ENCODE data around the gene PHF12. TPM values are rescaled to one million over a fixed set of nuclear protein-coding genes. Genes with fewer than 3 reads are reported as not detected.

Gene PHF12
- total RNA-seq, 1 experiment from 2014 or later, result 36.0 TPM

- no TSS peak for BruUV-seq (replicated peaks)
- intact Hi-C loops (cut with micrococcal nuclease; ENCODE audit: unreplicated experiment), result no loop called here
- Histone ChIP-seq H4K20me1 (ENCODE audit: insufficient read depth) (no peaks in the 10 kb centered on the region; the same call in 1 of the 2 replicates), H3F3A (ENCODE audit: insufficient read depth, low read depth) (peaks cover 39% of the 10 kb centered on the region; the same call in 1 of the 2 replicates), H3K9me2 (ENCODE audit: insufficient read depth) (no peaks in the 10 kb centered on the region), H3K27me3 (ENCODE audit: insufficient read depth, low read depth) (no peaks in the 10 kb centered on the region), H3K9me3 (ENCODE audit: insufficient read depth, low read depth) (no peaks in the 10 kb centered on the region), H2AFZ (no peak overlapping the region), H3K4me1 (replicated peaks; ENCODE audit: insufficient read depth) (no peaks in the 10 kb centered on the region), H3K4me2 (no peak overlapping the region), H3K36me3 (ENCODE audit: low read depth) (peaks cover 52% of the 10 kb centered on the region), H3K79me2 (ENCODE audit: low read depth) (no peaks in the 10 kb centered on the region), H3K4me3 (no peak overlapping the region), H3K27ac (no peak overlapping the region)
- ChIA-PET POLR2A (ENCODE audit: unreplicated experiment) (interaction anchor here (0.6 kb wide), 1 partner anchor 19 kb away, joined by 3 read pairs; no protein-coding TSS in a partner anchor), CTCF (no interaction called here)
- DNase-seq, result no peak
- TF ChIP-seq CTCF (conservative IDR thresholded peaks at IDR 0.05) (no peak), EZH2 (IDR thresholded peaks at IDR 0.05; ENCODE audit: low read depth) (no peak)
These were observed 39.8 kb downstream of the PHF12 start for GRCh38 chr17:28911411-28912045.

- H3K27me3 ChIP-seq (ENCODE audit: insufficient read depth, low read depth), result no peaks in the 10 kb centered on the region
- H3K4me3 ChIP-seq, result no peak overlapping the region
- no peaks in the 10 kb centered on the region; the same call in 1 of the 2 replicates for H4K20me1 ChIP-seq (ENCODE audit: insufficient read depth)
- intact Hi-C loops (cut with micrococcal nuclease; ENCODE audit: unreplicated experiment), result no loop called here
- H3K79me2 ChIP-seq (ENCODE audit: low read depth), result no peaks in the 10 kb centered on the region
- H3K36me3 ChIP-seq (ENCODE audit: low read depth), result peaks cover 42% of the 10 kb centered on the region
- no peak overlapping the region for H2AFZ ChIP-seq
- TF ChIP-seq CTCF (conservative IDR thresholded peaks at IDR 0.05) (no peak), EZH2 (IDR thresholded peaks at IDR 0.05; ENCODE audit: low read depth) (no peak)
- no peaks in the 10 kb centered on the region for H3K9me3 ChIP-seq (ENCODE audit: insufficient read depth, low read depth)
- DNase-seq, result no peak
- H3K4me1 ChIP-seq (replicated peaks; ENCODE audit: insufficient read depth), result no peaks in the 10 kb centered on the region
- H3K9me2 ChIP-seq (ENCODE audit: insufficient read depth), result no peaks in the 10 kb centered on the region
- BruUV-seq (replicated peaks), result no TSS peak
- H3K4me2 ChIP-seq, result no peak overlapping the region
- CTCF ChIA-PET, result no interaction called here
- H3K27ac ChIP-seq, result no peak overlapping the region
- POLR2A ChIA-PET (ENCODE audit: unreplicated experiment), result interaction anchor here (0.6 kb wide), 1 partner anchor 20 kb away, joined by 3 read pairs; no protein-coding TSS in a partner anchor
- H3F3A ChIP-seq (ENCODE audit: insufficient read depth, low read depth), result peaks cover 37% of the 10 kb centered on the region; the same call in 1 of the 2 replicates
These were observed 40.8 kb downstream of the PHF12 start for GRCh38 chr17:28910534-28910933.

GRCh38 chr17:28908640-28909167, 42.6 kb downstream of the PHF12 start:
- intact Hi-C loops (cut with micrococcal nuclease; ENCODE audit: unreplicated experiment), result no loop called here
- Histone ChIP-seq H4K20me1 (ENCODE audit: insufficient read depth) (no peaks in the 10 kb centered on the region; the same call in 1 of the 2 replicates), H3K79me2 (ENCODE audit: low read depth) (no peaks in the 10 kb centered on the region), H3K4me2 (no peak overlapping the region), H3K4me1 (replicated peaks; ENCODE audit: insufficient read depth) (no peaks in the 10 kb centered on the region), H3F3A (ENCODE audit: insufficient read depth, low read depth) (peaks cover 46% of the 10 kb centered on the region), H3K4me3 (no peak overlapping the region), H3K9me3 (ENCODE audit: insufficient read depth, low read depth) (no peaks in the 10 kb centered on the region), H3K27ac (no peak overlapping the region), H3K36me3 (ENCODE audit: low read depth) (peaks cover 32% of the 10 kb centered on the region), H3K9me2 (ENCODE audit: insufficient read depth) (no peaks in the 10 kb centered on the region), H3K27me3 (ENCODE audit: insufficient read depth, low read depth) (no peaks in the 10 kb centered on the region), H2AFZ (no peak overlapping the region)
- no peak for DNase-seq
- ChIA-PET POLR2A (ENCODE audit: unreplicated experiment) (interaction anchor here (0.6 kb wide), 1 partner anchor 249 kb away, joined by 3 read pairs; no protein-coding TSS in a partner anchor), CTCF (interaction anchor here (0.5 to 1.2 kb wide), 4 partner anchors 9 to 265 kb away, joined by 3 to 16 read pairs (median 3); no protein-coding TSS in a partner anchor)
- no TSS peak for BruUV-seq (replicated peaks)
- no peak for TF ChIP-seq EZH2 (IDR thresholded peaks at IDR 0.05; ENCODE audit: low read depth)
- no peak for TF ChIP-seq CTCF (conservative IDR thresholded peaks at IDR 0.05)
